Heart left ventricle (tissue), 16 donors: ENCODE data around the gene ATP9B. TPM values are rescaled to one million over a fixed set of nuclear protein-coding genes. Genes with fewer than 3 reads are reported as not detected.

Source experiments
- ATAC-seq, 4 donors: fragments of 200-7000 bp; cut with Tn5 transposase; one replicate each; pipeline ENCODE4 v1.9.1; 2020 to 2022; ENCODE audit warnings: moderate library complexity in 4 of 4, mild to moderate bottlenecking in 3 of 4, moderate number of reproducible peaks in 1 of 4
- DNase-seq, 5 donors: peaks; one replicate each; pipeline ENCODE4 v3.0.0-alpha.2; 2020
- H3K27ac ChIP-seq, 12 donors: fragments of 200-600 bp; sonication (generic) in 4 of 12; one replicate each; pipeline versions ENCODE4 v1.5.0 to v1.8.0; 2016 to 2022; ENCODE audit warnings: mild to moderate bottlenecking in 2 of 12
- H3K27me3 ChIP-seq, 9 donors: fragments of 200-600 bp; sonication (generic) in 2 of 9; one replicate each; pipeline versions ENCODE4 v1.5.1 to v1.8.0; 2016 to 2022; ENCODE audit warnings: mild to moderate bottlenecking in 3 of 9
- H3K36me3 ChIP-seq, 9 donors: fragments of 200-600 bp; sonication (generic) in 2 of 9; one replicate each; pipeline versions ENCODE4 v1.5.0 to v1.8.0; 2018 to 2022; ENCODE audit warnings: mild to moderate bottlenecking in 2 of 9
- H3K4me1 ChIP-seq, 12 donors: fragments of 200-600 bp; sonication (generic) in 4 of 12; one replicate each; pipeline versions ENCODE4 v1.5.0 to v1.8.0; 2016 to 2022; ENCODE audit warnings: mild to moderate bottlenecking in 3 of 12
- H3K4me3 ChIP-seq, 12 donors: fragments of 200-600 bp; sonication (generic) in 4 of 12; one replicate each; pipeline versions ENCODE4 v1.5.0 to v1.8.0; 2017 to 2022; ENCODE audit warnings: mild to moderate bottlenecking in 9 of 12, moderate library complexity in 4 of 12
- H3K9me3 ChIP-seq, 12 donors: fragments of 200-600 bp; sonication (generic) in 4 of 12; one replicate each; pipeline versions ENCODE4 v1.5.0 to v1.8.0; 2016 to 2022; ENCODE audit warnings: mild to moderate bottlenecking in 1 of 12
- POLR2A ChIP-seq, 2 donors: fragments of 450-650 bp; IDR thresholded peaks; one replicate each; pipeline ENCODE4 v1.6.1; 2017; ENCODE audit warnings: antibody characterized with exemption in 2 of 2, mild to moderate bottlenecking in 2 of 2, moderate library complexity in 2 of 2
- WGBS, 4 donors: extraction: QIAGEN DNeasy Blood & Tissue Kit in 2 of 4; methylation state at CpG; one replicate each; pipeline versions ENCODE4 v1.1.5 to v1.1.7; 2013 to 2018; 5-methylcytosine and 5-hydroxymethylcytosine counted together
- intact Hi-C, 10 donors: fragments of 100-400 bp; cut with DNase I; formaldehyde crosslinking; loops; one replicate each; pipeline versions ENCODE4 v1.11.1 to v1.14.2; 2022
- polyA plus RNA-seq, 2 donors: library from polyadenylated mRNA; stranded (reverse); fragments of 200-250 nt; gene quantifications; one replicate each; pipeline ENCODE4 v1.2.3, GENCODE V29; 2013
- total RNA-seq, 9 donors: library from RNA; depleted of rRNA in 2 of 9; stranded (reverse); fragments of >200 nt in 2 of 9; fragmentation: NEBNext Ultra II Directional in 3 of 9; extraction: Animal tissue kit (Norgen Biotek cat#: 25700) in 3 of 9; gene quantifications; one replicate each; pipeline versions ENCODE4 v1.1.0 to v1.2.4, GENCODE V29; 2016 to 2023
- TF ChIP-seq, protein P1 (sequence below), 12 donors: fragments of 200-600 bp; sonication (generic) in 4 of 12; IDR thresholded peaks; one replicate each; pipeline versions ENCODE4 v1.5.0 to v1.8.0; 2018 to 2022; ENCODE audit warnings: antibody characterized with exemption in 12 of 12, mild to moderate bottlenecking in 5 of 12
- donor health status: ischemic (EF 13 %, LVEDD 7.1; RV severe dilation, severe dysfunction).
- donor health status: healthy with polysubstance abuse.
- donor health status: DM: no; HTN: yes; CAD: no.
- donor health status: DM: no; HTN: no; CAD: no.
- donor health status: ischemic (EF 25% LVEDD 6.9; RV normal size, moderate dysfunction).
- donor health status: ischemic (EF 25% LVEDD 5.7; RV mildly dilated, moderate dysfunction).
- donor health status: healthy.
- donor health status: DM: yes; HTN: yes; CAD: no.
- donor health status: ischemic (EF 35%, LVEDD 5.7; RV mildly dilated, moderate dysfunction).
- donor health status: nonischemic (EF 11% LVEDD 7.7; RV severe dilation, severe dysfunction).
- donor health status: DM: yes; HTN: yes; CAD: no.
- donor health status: PGD.
- donor health status: ischemic (EF 29% LVEDD 5.4; RV normal size, mild dysfunction).
- donor health status: nonischemic (EF 23%, LVEDD 6.1; RV moderate dilation, normal function).

ATP9B gene
- total and polyA plus RNA-seq, 11 donors = 7.4 to 23.9 (median 12.8) TPM

DNA sequence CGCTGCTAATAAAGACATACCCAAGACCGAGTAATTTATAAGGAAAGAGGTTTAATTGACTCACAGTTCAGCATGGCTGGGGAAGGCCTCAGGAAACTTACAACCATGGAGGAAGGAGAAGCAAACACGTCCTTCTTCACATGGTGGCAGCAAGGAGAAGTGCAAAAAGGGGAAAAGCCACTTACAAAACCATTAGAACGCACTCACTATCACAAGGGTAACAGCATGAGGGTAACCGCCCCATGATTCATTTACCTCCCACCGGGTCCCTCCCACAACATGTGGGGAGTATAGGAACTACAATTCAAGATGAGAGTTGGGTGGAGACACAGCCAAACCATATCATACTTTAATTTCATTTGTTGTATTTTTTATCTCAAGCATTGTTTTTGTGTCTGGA lies 67.5 kb downstream of the ATP9B start:
- Histone ChIP-seq H3K36me3 (peaks cover 0 to 10% (median 4%) of the 10 kb centered on the region in 9 donors), H3K9me3 (no peaks in the 10 kb centered on the region), H3K4me1 (no peaks in the 10 kb centered on the region), H3K27me3 (no peaks in the 10 kb centered on the region), H3K27ac (no peak overlapping the region), H3K4me3 (no peak overlapping the region)
- TF ChIP-seq, protein P1, sequence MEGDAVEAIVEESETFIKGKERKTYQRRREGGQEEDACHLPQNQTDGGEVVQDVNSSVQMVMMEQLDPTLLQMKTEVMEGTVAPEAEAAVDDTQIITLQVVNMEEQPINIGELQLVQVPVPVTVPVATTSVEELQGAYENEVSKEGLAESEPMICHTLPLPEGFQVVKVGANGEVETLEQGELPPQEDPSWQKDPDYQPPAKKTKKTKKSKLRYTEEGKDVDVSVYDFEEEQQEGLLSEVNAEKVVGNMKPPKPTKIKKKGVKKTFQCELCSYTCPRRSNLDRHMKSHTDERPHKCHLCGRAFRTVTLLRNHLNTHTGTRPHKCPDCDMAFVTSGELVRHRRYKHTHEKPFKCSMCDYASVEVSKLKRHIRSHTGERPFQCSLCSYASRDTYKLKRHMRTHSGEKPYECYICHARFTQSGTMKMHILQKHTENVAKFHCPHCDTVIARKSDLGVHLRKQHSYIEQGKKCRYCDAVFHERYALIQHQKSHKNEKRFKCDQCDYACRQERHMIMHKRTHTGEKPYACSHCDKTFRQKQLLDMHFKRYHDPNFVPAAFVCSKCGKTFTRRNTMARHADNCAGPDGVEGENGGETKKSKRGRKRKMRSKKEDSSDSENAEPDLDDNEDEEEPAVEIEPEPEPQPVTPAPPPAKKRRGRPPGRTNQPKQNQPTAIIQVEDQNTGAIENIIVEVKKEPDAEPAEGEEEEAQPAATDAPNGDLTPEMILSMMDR (IDR thresholded peaks at IDR 0.05) = no peak
- TF ChIP-seq POLR2A (IDR thresholded peaks at IDR 0.05) = no peak
- no peak for ATAC-seq
- WGBS, 4 donors = 93 to 97% (median 93%) methylated on average over 6 of the region's 6 CpGs
- intact Hi-C loops = no loop called here
- DNase-seq = no peak

DNA sequence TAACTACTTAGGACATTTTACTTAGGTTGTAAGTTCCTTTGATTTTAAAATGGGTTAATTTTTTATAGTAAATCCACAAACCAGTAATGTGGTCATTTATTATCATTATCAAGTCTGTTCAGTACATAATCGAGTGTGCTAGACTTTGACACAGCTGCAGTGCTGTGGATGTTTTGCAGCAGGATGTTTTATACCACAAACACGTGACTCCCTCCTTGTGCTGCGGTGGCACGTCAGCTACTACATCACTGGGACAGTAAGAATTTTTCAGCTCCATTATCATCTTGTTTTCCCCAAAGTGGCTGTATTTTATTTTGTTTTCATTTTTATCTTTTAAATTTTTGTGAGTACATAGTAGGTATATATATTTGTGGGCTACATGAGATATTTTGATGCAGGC lies 70.0 kb downstream of the ATP9B start:
- WGBS, 4 donors = 89 to 93% (median 92%) methylated on average over 4 of the region's 4 CpGs
- no peak for DNase-seq
- no peaks in the 10 kb centered on the region for H3K9me3 ChIP-seq
- no peaks in the 10 kb centered on the region for H3K4me1 ChIP-seq
- H3K4me3 ChIP-seq = no peak overlapping the region
- TF ChIP-seq POLR2A (IDR thresholded peaks at IDR 0.05) = no peak
- TF ChIP-seq, protein P1 (IDR thresholded peaks at IDR 0.05) = no peak
- H3K27ac ChIP-seq = no peak overlapping the region
- intact Hi-C loops = no loop called here
- H3K36me3 ChIP-seq = peaks cover 0 to 10% (median 2%) of the 10 kb centered on the region in 9 donors
- ATAC-seq = no peak
- H3K27me3 ChIP-seq = no peaks in the 10 kb centered on the region

DNA sequence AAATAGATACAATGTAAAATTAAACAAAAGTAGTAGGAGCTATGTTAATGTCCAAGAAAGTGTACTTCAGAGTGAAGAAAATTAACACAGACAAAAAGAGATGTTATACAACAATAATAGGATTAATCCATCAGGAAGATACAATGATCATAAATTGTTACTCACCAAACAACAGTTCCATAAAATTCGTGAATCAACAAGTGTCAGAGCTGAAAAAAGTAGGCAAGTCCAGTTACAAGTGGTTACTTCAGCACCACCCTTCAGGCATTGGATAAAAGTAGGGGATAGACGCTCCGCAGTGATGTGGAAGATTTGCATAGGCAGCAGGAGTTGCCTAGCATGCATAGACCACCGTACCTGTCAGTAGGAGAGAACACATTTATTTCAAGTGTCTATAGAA lies 77.8 kb downstream of the ATP9B start:
- TF ChIP-seq POLR2A (IDR thresholded peaks at IDR 0.05) = no peak
- TF ChIP-seq, protein P1 (IDR thresholded peaks at IDR 0.05) = no peak
- Histone ChIP-seq H3K9me3 (no peaks in the 10 kb centered on the region), H3K27me3 (no peaks in the 10 kb centered on the region), H3K4me1 (no peaks in the 10 kb centered on the region), H3K27ac (no peak overlapping the region), H3K36me3 (peaks cover 0 to 23% (median 15%) of the 10 kb centered on the region in 9 donors), H3K4me3 (no peak overlapping the region)
- 94 to 97% (median 95%) methylated on average over 4 of the region's 4 CpGs for WGBS, 4 donors
- ATAC-seq (no peak), DNase-seq (no peak)
- intact Hi-C loops = loop anchor here in 1 of 10 donors (10.0 kb wide), 1 partner anchor 58 kb away; no protein-coding TSS in a partner anchor

DNA sequence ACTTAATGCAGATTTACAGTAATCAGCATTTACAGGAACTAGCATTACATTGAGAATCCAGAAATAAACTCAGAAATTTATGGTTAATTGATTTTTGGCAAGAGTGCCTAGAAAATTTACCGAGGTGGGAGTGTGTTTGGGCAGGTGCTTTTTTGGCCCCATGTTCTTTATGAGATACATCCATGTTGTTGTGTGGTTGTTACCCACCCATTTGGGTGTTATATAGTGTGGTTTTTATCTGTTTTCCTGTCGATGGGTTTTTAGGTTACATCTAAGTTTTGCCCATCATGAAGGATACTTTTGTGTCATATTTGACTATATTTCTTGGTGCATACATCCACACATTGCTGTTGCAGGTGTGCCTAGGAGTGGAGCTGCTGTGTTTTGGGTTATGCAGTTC lies 82.0 kb downstream of the ATP9B start:
- DNase-seq = no peak
- 87 to 96% (median 94%) methylated on average over 2 of the region's 2 CpGs for WGBS, 4 donors
- no peak for TF ChIP-seq POLR2A (IDR thresholded peaks at IDR 0.05)

DNA sequence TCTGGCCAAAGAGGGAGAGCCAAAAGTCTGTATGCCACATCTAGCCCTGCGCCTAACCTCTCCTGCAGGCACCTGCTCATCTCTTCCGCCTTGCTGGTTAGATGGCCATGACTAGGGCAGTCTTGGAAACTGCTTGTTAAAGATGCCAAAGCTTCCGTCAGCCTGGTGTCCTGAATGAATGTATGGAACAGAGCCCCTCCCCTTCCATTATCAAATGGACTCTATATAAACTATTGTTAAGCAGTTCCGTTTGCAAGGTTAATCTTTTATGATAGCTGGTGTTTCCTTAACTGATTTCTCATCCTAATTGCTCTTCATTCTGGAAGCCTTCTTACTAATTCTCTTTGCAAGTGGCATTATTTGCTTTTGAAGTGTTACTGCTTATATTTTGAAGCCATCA lies 87.1 kb downstream of the ATP9B start:
- intact Hi-C loops = no loop called here
- Histone ChIP-seq H3K36me3 (peaks cover 0 to 42% (median 30%) of the 10 kb centered on the region in 9 donors), H3K27ac (peak overlapping the region in 1 of 12 donors; percentile 60), H3K9me3 (no peaks in the 10 kb centered on the region), H3K4me3 (no peak overlapping the region), H3K4me1 (peaks cover 0 to 14% (median 0%) of the 10 kb centered on the region in 12 donors), H3K27me3 (no peaks in the 10 kb centered on the region)
- DNase-seq = no peak
- no peak for TF ChIP-seq POLR2A (IDR thresholded peaks at IDR 0.05)
- TF ChIP-seq, protein P1 (IDR thresholded peaks at IDR 0.05) = no peak
- ATAC-seq = no peak
- WGBS, 4 donors = 80 to 98% (median 91%) methylated on average over 4 of the region's 4 CpGs

More for the DNA sequence above, 82.0 kb downstream of the ATP9B start:
- Histone ChIP-seq H3K36me3 (peaks cover 0 to 29% (median 15%) of the 10 kb centered on the region in 9 donors), H3K27me3 (no peaks in the 10 kb centered on the region), H3K27ac (no peak overlapping the region), H3K4me1 (peaks cover 0 to under 1% (median 0%) of the 10 kb centered on the region in 12 donors), H3K4me3 (no peak overlapping the region), H3K9me3 (no peaks in the 10 kb centered on the region)
- intact Hi-C loops = no loop called here
- ATAC-seq = no peak
